ENCODE results near the gene MYO1E.
"Not testable (repeated sequence)": the region's sequence is repeated elsewhere in the genome, so short reads cannot be mapped to it uniquely, and the experiment has no call there.

The MYO1E gene
- 4.6 to 10.8 reads per million in 2 donors for total RNA-seq

GRCh38 chr15:59372352-59373211 is at the start of gene MYO1E:
MYO1E (minus strand) TSS chr15:59372871; CDS start chr15:59372500, 371 bp downstream.
- DNase-seq, result peak; percentile 8

GRCh38 chr15:59420986-59421618 is 48.4 kb upstream of the MYO1E start:
- no peak for DNase-seq

- DNase-seq, result no peak
These were observed 47.4 kb upstream of the MYO1E start for GRCh38 chr15:59420108-59420507.

- no peak for DNase-seq
These were observed 46.5 kb upstream of the MYO1E start for GRCh38 chr15:59419170-59419569.

- DNase-seq, result no peak
These were observed 44.1 kb upstream of the MYO1E start for GRCh38 chr15:59416816-59417215.

GRCh38 chr15:59413577-59413976 is 40.9 kb upstream of the MYO1E start:
- no peak for DNase-seq

GRCh38 chr15:59410391-59410896 is 37.8 kb upstream of the MYO1E start:
- no peak for DNase-seq

GRCh38 chr15:59407946-59408345 is 35.3 kb upstream of the MYO1E start:
- DNase-seq, result no peak

- no peak for DNase-seq
These were observed 33.8 kb upstream of the MYO1E start for GRCh38 chr15:59406446-59406845.

- no peak for DNase-seq
These were observed 32.4 kb upstream of the MYO1E start for GRCh38 chr15:59405079-59405478.

- no peak for DNase-seq
These were observed 29.3 kb upstream of the MYO1E start for GRCh38 chr15:59401824-59402569.

- not testable (repeated sequence) for DNase-seq
These were observed 28.6 kb upstream of the MYO1E start for GRCh38 chr15:59401051-59401823.

- DNase-seq, result no peak
These were observed 27.6 kb upstream of the MYO1E start for GRCh38 chr15:59400103-59400813.

- no peak for DNase-seq
These were observed 26.9 kb upstream of the MYO1E start for GRCh38 chr15:59399465-59400102.

- no peak for DNase-seq
These were observed 25.5 kb upstream of the MYO1E start for GRCh38 chr15:59398220-59398619.

GRCh38 chr15:59396679-59397078 is 24.0 kb upstream of the MYO1E start:
- no peak for DNase-seq

GRCh38 chr15:59396211-59396610 is 23.5 kb upstream of the MYO1E start:
- DNase-seq, result no peak

GRCh38 chr15:59394166-59394661 is 21.5 kb upstream of the MYO1E start:
- DNase-seq, result no peak

- no peak for DNase-seq
These were observed 19.6 kb upstream of the MYO1E start for GRCh38 chr15:59392299-59392698.

- DNase-seq, result no peak
These were observed 16.0 kb upstream of the MYO1E start for GRCh38 chr15:59388670-59389069.

Data from activated gamma-delta T cell (primary cell).